ENCODE measurements around the gene ATP6V1G1. TPM values are rescaled to one million over a fixed set of nuclear protein-coding genes. Genes with fewer than 3 reads are reported as not detected.

Gene ATP6V1G1
- polyA plus RNA-seq, 1 donor (not counting 4 experiments of a cell fraction or from before 2014, with no cell fraction given) = 214 TPM

GRCh38 chr9:114608525-114608796 lies 20.9 kb downstream of the ATP6V1G1 start:
- H3K79me2 ChIP-seq (ENCODE audit: control insufficient read depth, insufficient read depth, low read length) = no peaks in the 10 kb centered on the region
- no peak overlapping the region for H3K4me3 ChIP-seq (ENCODE audit: control insufficient read depth in 2 of 3, extremely low read depth in 1 of 3, insufficient read depth in 2 of 3, low read depth in 1 of 3, low read length in 3 of 3)
- dilution Hi-C loops (cut with MboI; ENCODE audit: extremely low pct_ligation_motif_present, low sequenced_read_pairs) = no loop called here
- no peaks in the 10 kb centered on the region for H3K9me1 ChIP-seq (ENCODE audit: control insufficient read depth, extremely low read depth, insufficient read depth, low read length)
- H3K4me1 ChIP-seq (ENCODE audit: control insufficient read depth, extremely low read depth, insufficient read depth, low read length) = peaks cover 22% of the 10 kb centered on the region
- no peak overlapping the region for H3K27ac ChIP-seq (ENCODE audit: control insufficient read depth, insufficient read depth, low read length)
- no peaks in the 10 kb centered on the region for H3K27me3 ChIP-seq (ENCODE audit: control insufficient read depth, extremely low read depth, insufficient read depth, low read length)
- no peaks in the 10 kb centered on the region for H3K36me3 ChIP-seq (ENCODE audit: control insufficient read depth in 2 of 2, extremely low read depth in 1 of 2, insufficient read depth in 2 of 2, low read length in 2 of 2)
- no peak overlapping the region for H3K4me2 ChIP-seq (ENCODE audit: control insufficient read depth, extremely low read depth, insufficient read depth, low read depth, low read length)
- H3K9ac ChIP-seq (ENCODE audit: control insufficient read depth, extremely low read depth, insufficient read depth, low read length) = no peak overlapping the region
- H4K20me1 ChIP-seq (ENCODE audit: control insufficient read depth, extremely low read depth, insufficient read depth, low read length) = no peaks in the 10 kb centered on the region
- FAIRE-seq (no peak), DNase-seq (ENCODE audit: low read depth, low spot score) (no peak)
- TF ChIP-seq CTCF (optimal IDR thresholded peaks at IDR 0.05 in 1 of 3, IDR thresholded peaks at IDR 0.05 in 1 of 3, conservative IDR thresholded peaks at IDR 0.05 in 1 of 3; ENCODE audit: extremely low read depth in 1 of 3, insufficient read depth in 2 of 3, low read length in 3 of 3) (no peak), EZH2 (IDR thresholded peaks at IDR 0.05; ENCODE audit: low read length) (no peak)
- H2AFZ ChIP-seq (ENCODE audit: control insufficient read depth, low read length) = no peak overlapping the region
- no peaks in the 10 kb centered on the region for H3K9me3 ChIP-seq (ENCODE audit: control insufficient read depth, low read depth, low read length)

GRCh38 chr9:114611516-114612271 lies 24.1 kb downstream of the ATP6V1G1 start:
- Histone ChIP-seq H4K20me1 (ENCODE audit: control insufficient read depth, extremely low read depth, insufficient read depth, low read length) (no peaks in the 10 kb centered on the region), H3K9me1 (ENCODE audit: control insufficient read depth, extremely low read depth, insufficient read depth, low read length) (no peaks in the 10 kb centered on the region), H3K79me2 (ENCODE audit: control insufficient read depth, insufficient read depth, low read length) (no peaks in the 10 kb centered on the region), H3K4me1 (ENCODE audit: control insufficient read depth, extremely low read depth, insufficient read depth, low read length) (peaks cover 22% of the 10 kb centered on the region), H3K4me3 (ENCODE audit: control insufficient read depth in 2 of 3, extremely low read depth in 1 of 3, insufficient read depth in 2 of 3, low read depth in 1 of 3, low read length in 3 of 3) (peak overlapping the region; percentile 50 to 82 (median 67)), H3K36me3 (ENCODE audit: control insufficient read depth in 2 of 2, extremely low read depth in 1 of 2, insufficient read depth in 2 of 2, low read length in 2 of 2) (no peaks in the 10 kb centered on the region), H3K4me2 (ENCODE audit: control insufficient read depth, extremely low read depth, insufficient read depth, low read depth, low read length) (peak overlapping the region; percentile 95), H3K27ac (ENCODE audit: control insufficient read depth, insufficient read depth, low read length) (peak overlapping the region; percentile 56), H2AFZ (ENCODE audit: control insufficient read depth, low read length) (peak overlapping the region; percentile 92), H3K9ac (ENCODE audit: control insufficient read depth, extremely low read depth, insufficient read depth, low read length) (peak overlapping the region; percentile 73), H3K9me3 (ENCODE audit: control insufficient read depth, low read depth, low read length) (no peaks in the 10 kb centered on the region), H3K27me3 (ENCODE audit: control insufficient read depth, extremely low read depth, insufficient read depth, low read length) (no peaks in the 10 kb centered on the region)
- TF ChIP-seq CTCF (optimal IDR thresholded peaks at IDR 0.05 in 1 of 3, IDR thresholded peaks at IDR 0.05 in 1 of 3, conservative IDR thresholded peaks at IDR 0.05 in 1 of 3; ENCODE audit: extremely low read depth in 1 of 3, insufficient read depth in 2 of 3, low read length in 3 of 3) = no peak
- TF ChIP-seq EZH2 (IDR thresholded peaks at IDR 0.05; ENCODE audit: low read length) = no peak
- DNase-seq (ENCODE audit: low read depth, low spot score) = no peak
- no peak for FAIRE-seq
- dilution Hi-C loops (cut with MboI; ENCODE audit: extremely low pct_ligation_motif_present, low sequenced_read_pairs) = no loop called here
